ENCODE data around the gene MEG3.

GRCh38 chr14:100888789-100889315 is 62.9 kb downstream of the MEG3 start:
- no peak for TF ChIP-seq TARDBP (IDR thresholded peaks at IDR 0.05)
- no peak for TF ChIP-seq FOXM1 (IDR thresholded peaks at IDR 0.05; ENCODE audit: borderline replicate concordance)
- TF ChIP-seq BHLHE40 (IDR thresholded peaks at IDR 0.05; ENCODE audit: borderline replicate concordance), result no peak
- TF ChIP-seq ELF4 (IDR thresholded peaks at IDR 0.05), result no peak

All from HEK293T (cell line).